HG03432 (cell line): ENCODE results near the gene THYN1.
"Not testable (repeated sequence)": the region's sequence is repeated elsewhere in the genome, so short reads cannot be mapped to it uniquely, and the experiment has no call there.

ENCODE experiments used
- ATAC-seq: cut with Tn5 transposase; IDR thresholded peaks from one replicate; pipeline ENCODE4 v1.9.1; 2021; ENCODE audit warnings: mild to moderate bottlenecking, moderate library complexity; ENCODE audit not compliant: unreplicated experiment

THYN1 gene

DNA sequence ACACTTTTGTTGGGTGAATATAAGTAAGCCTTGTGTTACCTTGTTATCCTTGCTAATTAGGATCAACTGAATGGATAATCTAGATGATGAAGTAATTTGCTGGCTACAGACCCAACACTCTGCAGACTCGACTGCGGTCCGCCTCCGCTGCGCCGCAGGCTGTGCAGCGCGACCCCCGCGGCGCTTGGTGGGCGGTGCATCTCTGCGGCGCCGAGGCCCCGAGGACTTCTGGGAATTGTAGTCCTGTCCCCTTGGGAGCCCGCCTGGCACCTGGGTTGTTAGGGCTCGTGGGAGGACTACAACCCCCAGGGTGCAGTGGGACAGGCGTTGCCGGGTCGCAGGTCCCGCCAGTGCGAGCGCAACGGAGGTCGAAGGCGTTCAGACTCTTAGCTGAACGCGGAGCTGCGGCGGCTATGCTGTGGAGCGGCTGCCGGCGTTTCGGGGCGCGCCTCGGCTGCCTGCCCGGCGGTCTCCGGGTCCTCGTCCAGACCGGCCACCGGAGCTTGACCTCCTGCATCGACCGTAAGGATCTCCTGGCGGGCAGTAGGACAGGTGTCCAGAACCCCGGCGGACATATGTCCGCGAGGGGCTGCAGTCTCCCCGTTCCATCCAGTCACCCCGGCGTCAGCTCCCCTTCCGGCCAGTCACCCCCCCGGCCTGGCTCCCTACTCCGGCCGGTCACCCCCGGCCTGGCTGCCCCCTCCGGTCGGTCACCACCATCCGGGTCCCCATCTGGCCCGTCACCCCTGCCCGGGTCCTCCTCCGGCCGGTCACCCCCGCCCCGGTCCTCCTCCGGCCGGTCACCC, at the start of gene THYN1, which contains the start of gene ACAD8:
Gene THYN1 (minus strand): TSS at position 165 of the 806 bp plus-strand sequence. CDS start 470 bp downstream, outside the sequence.
Gene ACAD8 (plus strand): TSS at position 381 of the 806 bp plus-strand sequence. CDS start 33 bp downstream, at position 414.
- ATAC-seq, result peak; percentile 99

DNA sequence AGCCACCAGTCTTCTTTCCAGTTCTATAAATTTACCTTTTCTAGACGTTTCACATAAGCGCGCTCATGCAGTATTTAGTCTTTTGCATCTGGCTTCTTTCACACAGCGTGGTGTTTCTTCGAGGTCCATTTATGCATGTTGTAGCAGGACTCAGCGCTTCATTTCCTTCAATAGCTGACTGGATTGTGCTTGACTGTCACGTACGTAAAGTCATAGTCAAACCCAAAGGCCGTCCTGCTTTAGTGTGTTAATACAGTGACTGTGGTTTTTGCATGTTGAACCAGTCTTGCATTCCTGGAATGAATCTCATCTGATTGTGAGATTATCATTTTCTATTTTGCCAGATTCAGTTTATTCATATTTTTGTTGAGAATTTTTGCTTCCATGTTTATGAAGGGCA, 41.5 kb upstream of the THYN1 start:
- ATAC-seq, result no peak

DNA sequence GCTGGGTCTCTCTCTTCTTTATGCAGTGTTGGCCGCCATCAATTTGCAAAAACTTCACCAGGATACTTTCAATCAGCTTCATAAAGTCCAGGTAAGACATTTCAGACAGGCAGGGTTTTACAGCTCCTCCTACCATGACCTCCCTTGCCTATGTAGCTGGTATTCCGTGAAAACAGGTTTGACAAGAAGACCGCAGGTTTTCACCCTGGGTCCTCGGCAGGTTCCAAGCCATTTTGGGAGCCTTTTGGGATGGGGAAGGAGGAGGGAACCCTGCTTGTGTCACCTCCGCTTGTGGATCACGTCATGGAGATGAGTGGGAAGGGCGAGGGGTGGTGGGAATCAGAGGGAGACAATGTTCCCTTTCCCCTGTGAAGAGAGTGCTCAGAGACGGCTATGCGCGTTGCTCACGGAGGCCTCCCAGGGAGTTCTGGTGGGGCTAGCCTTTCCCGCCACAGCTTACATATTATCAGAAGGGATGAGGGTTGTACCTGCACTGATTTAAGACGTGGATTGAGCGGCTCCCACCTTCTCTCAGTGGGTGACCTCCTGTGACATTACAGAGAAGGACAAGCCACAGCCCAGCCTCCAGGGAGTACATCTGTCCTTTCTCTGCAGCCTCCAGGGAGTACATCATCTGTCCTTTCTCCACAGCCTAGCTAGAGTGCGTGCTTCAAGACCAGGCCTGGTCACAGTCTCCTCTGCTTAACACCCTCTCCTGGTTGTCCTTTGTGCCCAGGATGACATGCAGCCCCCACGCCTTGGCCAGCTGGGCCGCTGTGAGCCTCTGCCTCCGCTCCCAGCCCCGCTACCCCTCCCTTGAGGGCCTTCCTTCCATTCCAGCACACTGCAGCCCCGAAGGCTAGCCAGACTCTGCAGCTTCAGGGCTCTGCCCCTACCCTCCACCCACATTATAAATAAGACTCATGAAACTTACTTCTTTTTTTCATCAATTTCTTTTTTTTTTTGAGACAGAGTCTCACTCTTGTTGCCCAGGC, 40.3 kb upstream of the THYN1 start:
- no peak for ATAC-seq

DNA sequence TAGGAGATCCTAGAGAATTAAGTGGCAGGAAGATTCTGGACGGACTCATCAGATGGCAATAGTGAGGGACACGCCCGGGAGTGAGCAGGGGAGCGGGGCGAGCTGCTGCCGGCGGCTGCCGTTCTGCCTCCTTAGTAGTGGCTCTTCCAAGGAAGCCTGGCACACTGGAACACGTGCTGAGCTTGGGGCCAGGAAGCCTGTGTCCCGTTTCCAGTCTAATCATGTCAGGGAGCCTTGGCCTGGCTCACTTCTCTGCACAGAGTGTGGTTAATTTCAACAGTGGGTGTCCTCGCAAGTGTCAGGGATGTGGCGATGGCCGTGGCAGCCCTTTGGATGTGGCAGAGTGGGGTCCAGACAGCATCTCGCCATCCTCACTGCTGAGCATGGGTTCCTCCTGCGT, 39.5 kb upstream of the THYN1 start:
- no peak for ATAC-seq

DNA sequence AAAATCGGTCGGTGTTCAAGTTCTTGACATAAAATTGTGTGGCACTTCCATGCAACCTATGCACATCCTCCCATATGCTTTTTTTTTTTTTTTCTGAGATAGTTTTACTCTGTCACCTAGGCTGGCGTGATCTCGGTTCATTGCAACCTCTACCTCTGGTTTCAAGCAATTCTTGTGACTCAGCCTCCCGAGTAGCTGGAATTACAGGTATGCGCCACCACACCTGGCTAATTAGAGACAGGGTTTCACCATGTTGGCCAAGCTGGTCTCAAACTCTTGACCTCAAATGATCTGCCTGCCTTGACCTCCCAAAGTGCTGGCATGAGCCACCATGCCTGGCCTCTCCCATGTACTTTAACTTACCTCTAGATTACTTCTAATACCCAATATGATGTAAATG, 38.0 kb upstream of the THYN1 start:
- no peak for ATAC-seq

DNA sequence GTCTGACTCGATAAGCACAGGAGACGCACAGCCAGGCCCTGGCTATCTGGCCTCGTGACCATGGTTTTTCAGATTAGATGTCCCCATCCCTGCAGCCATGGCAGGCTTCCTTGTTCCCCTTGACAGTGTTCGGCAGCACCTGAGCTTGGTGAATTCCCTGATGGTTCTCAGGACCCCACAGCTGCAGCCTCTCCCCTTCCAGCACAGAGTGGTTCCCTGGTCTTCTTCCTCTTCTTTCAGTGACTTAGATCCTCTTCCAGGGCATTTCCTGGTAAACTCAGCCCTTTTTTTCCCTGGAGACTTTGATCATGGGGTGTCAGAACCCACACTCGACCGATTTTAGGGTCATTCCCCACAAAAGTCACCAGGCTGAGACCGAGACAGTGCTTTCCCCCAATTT, 37.5 kb upstream of the THYN1 start:
- no peak for ATAC-seq

DNA sequence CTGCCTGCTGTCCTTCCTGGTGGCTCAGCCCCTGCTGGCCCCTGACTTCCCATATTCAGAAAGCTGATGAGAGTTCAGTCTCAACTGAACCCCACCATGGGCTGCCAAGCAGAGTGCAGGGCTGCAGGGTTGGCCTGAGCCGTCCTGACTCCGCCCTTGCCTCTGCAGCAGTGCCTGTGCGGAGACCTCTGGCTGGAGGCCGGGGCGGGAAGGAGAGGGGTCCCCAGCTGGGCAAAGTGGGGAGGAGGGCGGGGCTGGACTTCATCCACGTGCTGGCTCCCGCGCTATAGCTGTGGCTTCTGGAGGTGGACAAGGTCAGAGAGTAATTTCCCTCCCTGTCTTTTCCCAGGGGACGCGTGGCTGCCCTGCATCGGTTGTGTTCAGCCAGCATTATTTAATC, 36.6 kb upstream of the THYN1 start:
- no peak for ATAC-seq

DNA sequence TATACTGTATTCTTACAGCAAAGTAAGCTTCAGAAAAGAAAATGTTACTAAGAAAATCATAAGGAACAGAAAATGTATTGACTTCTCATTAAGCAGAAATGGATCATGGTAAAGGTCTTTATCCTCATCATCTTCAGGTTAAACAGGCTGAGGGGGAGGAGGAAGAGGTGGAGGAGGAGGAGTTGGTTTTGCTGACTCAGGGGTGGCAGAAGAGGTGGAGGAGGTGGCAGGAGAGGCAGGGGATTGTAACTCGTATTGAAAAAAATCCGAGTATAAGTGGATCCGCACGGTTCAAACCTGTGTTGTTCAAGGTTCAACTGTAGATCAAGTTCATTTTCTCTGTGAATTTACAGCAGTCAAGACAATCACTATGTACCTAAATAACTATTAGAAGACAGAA, 36.0 kb upstream of the THYN1 start:
- no peak for ATAC-seq

DNA sequence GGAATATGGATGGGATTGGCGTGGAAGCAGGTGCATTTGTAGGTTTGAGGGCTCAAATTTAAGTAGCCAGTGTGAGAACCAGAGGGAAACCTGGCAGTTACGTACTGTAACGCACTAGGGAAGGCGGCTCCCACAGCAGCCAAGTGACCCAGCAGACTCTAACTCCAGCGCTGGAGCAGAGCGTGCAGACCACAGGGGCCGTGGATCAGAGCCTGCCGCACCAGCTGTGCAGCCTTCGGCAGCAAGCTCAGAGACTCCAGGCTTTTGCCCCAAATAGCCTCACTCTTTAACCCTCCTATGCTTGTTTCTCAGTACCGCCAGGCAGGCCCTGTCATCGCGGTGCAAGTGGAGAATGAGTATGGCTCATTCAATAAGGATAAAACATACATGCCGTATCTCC, 35.3 kb upstream of the THYN1 start:
- no peak for ATAC-seq

DNA sequence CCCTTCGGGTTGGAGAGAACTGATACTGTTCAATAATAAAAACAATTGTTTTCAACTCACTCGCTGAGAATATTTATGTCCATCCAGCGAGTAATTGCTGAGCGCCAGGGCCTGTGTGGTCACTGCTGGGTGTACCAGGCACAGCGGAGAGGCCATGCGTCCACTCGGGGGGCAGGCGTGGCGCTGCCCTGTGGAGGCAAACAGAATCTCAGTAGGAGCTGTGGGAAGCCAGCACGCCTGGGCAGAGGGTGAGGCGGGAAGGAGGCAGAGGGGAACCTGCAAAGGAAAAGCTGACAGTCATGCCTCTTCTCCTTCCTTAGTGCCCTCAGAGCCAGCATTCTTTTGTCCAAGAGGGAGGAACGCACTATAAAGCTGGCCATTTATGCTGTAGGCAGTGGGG, 34.4 kb upstream of the THYN1 start:
- no peak for ATAC-seq

DNA sequence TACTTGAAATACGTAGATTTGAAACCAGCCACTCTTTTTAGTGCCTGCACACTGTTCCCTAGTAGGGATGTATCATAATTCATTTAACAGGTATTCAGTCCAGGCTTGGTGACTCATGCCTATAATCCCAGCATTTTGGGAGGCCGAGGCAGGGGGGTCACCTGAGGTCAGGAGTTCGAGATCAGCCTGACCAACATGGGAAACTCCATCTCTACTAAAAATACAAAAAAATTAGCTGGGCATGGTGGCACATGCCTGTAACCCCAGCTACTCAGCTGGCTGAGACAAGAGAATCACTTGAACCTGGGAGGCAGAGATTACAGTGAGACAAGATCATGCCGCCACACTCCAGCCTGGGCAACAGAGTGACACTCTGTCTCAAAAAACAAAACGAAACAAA, 31.2 kb upstream of the THYN1 start:
- ATAC-seq, result not testable (repeated sequence)

DNA sequence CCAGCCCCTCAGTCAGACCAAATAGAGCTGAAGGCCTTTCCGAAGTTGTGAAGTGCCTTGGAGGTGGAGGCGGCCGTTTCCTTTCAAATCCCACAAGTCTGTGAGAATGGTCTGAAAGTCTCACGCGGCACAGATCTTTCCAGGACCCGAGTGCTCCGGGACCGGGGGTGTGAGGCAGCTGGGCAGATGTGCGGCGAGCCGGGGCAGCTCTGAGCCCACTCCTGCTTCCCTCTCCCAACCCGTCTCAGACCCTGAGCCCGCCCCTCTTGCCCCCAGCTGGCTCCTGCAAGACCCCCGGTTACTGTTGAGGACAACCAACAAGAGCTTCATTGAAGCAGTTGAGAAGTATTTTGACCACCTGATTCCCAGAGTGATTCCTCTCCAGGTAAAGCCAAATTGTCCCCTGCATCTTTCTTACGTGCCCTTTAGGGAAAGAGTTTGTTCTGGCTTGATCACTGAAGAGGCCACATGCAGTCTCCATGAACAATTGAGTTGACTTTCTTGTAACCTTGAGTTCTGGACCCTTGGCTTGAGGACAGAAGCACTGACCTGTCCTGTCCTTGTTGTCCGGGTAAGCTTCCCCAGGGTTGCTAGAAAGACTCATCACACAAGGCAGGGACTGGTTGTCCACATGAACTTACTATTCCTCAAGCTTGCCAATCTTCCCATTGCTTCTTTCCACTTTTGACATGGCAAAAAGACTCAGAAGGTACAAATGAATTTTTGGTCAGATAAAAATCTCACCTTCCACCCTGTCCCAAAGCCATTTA, 30.5 kb upstream of the THYN1 start:
- no peak for ATAC-seq

DNA sequence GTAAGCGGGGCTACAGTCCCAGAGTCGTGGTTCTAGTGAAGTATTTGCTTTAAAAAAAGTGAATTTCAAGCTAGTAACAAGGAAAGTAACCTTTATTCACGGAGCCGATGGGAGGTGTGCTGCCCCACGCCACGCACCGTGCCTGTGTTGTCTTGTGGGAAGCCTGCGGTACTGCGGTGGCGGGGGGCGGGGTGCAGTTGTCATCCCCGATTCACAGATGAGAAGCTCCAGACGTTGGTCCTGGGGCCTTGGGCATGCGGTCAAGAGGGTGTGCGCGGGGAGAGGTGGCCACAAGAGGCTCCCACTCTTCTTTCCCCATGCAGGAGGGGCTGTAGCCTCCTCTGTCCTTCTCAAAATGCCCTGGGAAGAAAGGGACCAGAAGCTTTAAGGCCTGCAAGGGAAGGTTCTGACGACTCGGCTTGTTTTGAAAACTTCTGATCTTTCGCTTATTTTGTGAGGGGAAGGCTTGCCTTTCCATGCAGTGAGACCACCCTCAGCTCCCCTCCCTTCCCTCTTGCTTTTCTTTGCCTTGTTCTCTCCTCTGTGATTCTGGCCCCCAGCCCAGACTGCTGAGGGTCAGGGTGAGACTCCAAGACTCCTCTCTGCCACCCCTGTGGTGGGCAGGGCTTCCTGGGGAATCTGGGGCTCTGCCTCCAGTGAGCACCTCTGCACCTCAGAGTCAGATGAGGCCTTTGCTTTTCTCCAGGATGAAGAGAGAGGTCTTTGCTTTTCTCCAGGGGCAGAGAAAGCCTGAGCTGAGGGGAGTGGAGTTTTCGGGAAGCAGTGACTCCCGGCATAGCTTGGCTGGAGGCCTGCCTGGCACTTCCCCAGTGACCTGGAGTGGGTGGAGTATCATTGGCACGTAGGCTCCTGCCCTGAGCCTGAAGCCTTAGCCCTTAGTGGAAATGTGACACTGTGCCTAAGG, 29.2 kb upstream of the THYN1 start:
- no peak for ATAC-seq

DNA sequence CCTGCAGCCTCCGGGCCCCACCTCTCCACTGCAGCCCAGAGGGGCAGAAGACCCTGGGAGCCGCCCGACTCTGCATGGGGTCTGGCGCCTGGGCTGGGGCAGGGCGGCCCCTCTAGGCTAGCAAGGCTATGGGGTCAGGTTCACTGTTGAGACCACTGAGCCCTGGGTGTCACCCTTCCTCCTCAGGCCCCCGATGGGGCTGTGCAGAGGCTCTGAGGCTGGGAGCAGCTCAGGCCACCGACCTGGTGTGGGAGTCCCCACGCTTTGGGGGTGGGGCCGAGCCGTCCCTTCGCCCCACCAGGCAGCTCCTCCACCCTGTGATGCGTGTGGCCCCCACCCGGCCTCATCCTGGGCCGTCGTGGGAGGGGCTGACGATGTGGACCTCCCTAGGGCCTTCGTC, 28.5 kb upstream of the THYN1 start:
- ATAC-seq, result not testable (repeated sequence)

DNA sequence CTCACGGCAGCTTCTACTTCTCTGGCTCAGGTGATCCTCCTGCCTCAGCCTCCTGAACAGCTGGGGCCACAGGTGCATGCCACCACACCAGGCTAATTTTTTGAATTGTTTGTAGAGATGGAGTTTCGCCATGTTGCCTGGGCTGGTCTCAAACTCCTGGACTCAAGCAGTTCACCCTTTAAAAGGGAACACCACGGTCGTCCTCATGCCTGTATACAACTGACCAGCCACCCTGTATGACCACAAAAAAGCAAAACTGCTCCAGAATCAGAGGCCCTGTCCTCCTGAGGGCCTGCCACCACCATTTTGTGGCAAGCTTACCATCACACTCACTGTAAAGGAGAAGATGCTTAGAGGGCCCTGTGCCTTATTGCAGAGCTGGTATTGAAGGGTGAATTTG, 25.2 kb upstream of the THYN1 start:
- ATAC-seq, result no peak

DNA sequence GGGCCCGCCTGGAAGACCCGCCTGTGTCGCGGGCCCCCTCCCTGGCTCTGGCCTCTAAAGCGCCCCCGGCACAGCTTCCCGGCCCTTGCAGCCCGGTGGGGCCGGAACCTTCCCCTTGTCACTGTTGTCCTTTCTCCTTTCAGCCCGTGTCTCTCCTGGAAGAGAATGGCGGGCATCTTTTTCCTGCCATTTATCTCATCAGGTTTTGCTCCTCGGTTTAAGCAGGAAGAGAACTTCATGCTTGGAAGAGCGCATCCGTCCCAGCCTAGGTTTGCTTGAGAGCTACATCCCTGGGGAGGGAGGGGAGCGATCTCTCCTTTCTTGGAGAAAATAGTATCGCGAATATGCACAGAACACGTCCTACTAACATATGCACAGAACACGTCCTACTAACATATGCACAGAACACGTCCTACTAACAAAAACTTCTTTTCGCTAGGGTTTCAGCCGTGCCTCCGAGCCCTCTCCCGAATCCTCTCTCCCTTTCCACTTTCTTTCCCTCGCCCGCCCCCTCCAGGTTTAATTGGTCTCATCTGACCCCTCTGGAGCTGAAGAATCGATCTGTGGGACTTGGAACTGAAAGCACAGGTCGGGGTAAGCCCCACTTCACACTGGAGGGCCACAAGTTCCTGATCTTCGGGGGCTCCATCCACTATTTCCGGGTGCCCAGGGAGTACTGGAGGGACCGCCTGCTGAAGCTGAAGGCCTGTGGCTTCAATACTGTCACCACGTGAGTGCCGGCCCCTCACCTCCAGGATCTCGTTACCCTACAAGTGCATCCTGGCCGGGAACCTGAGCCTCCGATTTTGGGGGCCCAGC, 24.2 kb upstream of the THYN1 start:
- no peak for ATAC-seq

DNA sequence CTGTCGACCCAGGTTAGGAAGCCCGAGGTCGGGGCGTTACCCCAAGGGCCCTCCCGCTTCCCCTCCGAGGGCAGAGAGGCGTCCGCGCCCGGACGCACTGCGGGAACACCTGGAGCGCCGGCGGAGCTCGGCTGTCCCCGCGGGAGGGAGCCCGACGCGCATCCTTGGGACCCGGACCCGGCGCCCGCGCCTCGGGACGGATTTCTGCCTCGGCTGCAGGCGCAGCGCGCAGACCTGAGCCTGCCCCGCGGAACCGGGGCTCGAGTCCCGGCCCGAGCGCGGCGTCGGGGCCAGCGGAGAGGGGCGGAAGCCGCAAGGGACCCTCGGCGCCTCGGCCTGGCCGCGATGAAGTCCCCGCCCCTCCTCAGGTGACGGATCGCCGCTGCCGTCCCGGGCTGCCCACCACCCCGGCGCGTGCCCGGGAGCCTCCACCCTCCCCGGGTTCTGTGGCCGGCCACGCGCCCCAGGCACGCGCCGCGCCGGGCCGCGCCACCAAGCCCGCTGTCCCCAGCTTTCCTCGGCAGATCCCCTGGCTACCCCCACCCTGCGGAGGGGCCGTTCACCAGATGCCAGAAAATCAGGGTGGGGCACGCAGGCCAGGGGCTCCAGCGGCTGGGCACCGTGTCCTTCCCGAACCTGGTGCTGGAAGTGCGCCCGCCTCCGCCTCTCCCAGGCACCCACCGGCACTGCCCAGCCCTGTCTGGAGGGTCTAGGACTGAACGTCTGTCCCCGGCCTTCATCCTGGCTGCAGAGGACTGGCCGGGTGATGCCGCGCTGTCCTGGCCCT, 23.4 kb upstream of the THYN1 start:
- no peak for ATAC-seq
